Left forelimb (tissue), 1 donor: ENCODE results near the gene KRTAP19-1.
"Not testable (repeated sequence)": the region's sequence is repeated elsewhere in the genome, so short reads cannot be mapped to it uniquely, and the experiment has no call there.

Source experiments
- DNase-seq: peaks from one replicate; pipeline ENCODE4 v3.0.0-alpha.2; 2018; ENCODE audit warnings: low spot score

Gene KRTAP19-1

DNA sequence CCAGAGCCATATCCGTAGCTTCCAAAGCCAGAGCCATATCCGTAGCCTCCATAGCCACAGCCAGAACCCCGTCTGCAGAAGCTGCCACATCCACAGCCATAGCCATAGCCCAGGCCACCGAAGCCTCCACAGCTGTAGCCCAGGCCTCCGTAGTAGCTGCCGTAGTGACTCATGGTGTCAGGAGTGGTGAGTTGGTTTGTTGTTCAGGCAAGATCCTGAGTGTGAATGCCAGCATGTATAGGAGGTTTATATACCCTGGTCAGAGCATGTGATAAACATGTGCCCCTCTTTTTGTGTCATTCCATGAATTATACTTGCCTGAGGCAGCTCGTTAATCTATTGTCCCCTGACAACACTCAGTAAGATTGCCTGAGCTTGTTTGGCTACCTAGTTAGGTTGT, at the start of gene KRTAP19-1:
Gene KRTAP19-1 (minus strand): TSS at position 223 of the 400 bp plus-strand sequence. CDS start 50 bp downstream, at position 173.
- DNase-seq, result no peak

DNA sequence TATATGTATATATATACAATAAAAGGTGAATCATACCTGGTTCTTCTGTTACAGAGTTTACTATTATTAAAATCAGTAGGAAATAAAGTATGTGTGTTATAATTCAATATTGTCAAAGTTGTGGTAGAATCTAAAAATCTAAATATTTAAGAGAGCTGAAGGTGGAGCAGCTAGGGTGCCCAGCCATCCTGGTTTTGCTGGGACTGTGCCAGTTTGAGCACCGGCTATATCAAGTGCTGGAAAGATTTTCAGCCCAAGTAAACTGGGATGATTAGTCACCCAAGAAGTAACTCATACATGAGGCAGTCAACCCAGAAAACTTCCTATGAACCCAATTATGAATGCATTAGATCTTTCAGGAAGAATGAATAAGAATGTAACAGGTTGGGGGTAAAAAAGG, 38.7 kb upstream of the KRTAP19-1 start:
- no peak for DNase-seq

- no peak for DNase-seq
Measured at GRCh38 chr21:30515681-30516080, 35.5 kb upstream of the KRTAP19-1 start.

DNA sequence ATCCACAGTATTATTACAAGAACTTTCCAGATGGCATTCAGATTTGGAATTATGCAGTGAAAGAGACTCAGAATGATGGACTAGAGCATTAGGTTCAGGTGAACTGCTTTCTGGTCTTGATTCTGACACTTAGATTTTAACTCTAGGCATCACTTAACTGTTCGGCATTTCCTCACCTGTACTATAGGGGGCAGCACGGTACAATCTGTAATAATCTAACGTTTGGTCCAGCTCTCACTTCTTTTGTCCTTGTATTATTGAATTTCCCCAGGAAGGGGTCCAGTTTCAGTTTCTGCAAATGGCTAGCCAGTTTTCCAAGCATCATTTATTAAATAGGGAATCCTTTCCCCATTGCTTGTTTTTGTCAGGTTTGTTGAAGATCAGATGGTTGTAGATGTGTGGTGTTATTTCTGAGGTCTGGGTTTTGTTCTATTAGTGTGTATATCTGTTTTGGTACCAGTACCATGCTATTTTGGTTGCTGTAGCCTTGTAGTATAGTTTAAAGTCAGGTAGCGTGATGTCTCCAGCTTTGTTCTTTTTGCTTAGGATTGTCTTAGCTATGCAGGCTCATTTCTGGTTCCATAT, 25.5 kb upstream of the KRTAP19-1 start:
- DNase-seq, result not testable (repeated sequence)

GRCh38 chr21:30502041-30502440, 21.9 kb upstream of the KRTAP19-1 start, which contains the start of gene KRTAP19-5:
Gene KRTAP19-5, minus strand, starts transcription at chr21:30502141. Its CDS starts 51 bp downstream, at chr21:30502090.
- DNase-seq, result no peak

DNA sequence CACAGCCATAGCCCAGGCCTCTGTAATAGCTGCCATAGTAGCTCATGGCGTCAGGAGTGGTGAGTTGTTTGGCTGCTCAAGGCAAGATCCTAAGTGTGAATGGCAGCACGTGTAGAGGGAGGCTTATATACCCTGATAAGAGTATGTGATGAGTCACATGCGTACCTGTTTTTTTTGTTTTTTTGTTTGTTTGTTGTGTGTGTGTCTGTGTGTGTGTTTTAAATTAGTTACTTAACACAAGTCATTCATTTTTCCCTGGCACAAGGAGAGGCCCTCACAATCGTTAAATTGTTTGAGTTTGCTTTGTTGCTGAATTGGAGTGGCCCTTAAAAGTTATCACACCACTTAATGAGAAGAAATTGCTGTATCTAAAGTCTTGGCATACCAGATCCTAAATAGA, 16.9 kb upstream of the KRTAP19-1 start, which contains the start of gene KRTAP19-4:
Gene KRTAP19-4 (minus strand): TSS at position 101 of the 400 bp plus-strand sequence. CDS start 55 bp downstream, at position 46.
- no peak for DNase-seq

DNA sequence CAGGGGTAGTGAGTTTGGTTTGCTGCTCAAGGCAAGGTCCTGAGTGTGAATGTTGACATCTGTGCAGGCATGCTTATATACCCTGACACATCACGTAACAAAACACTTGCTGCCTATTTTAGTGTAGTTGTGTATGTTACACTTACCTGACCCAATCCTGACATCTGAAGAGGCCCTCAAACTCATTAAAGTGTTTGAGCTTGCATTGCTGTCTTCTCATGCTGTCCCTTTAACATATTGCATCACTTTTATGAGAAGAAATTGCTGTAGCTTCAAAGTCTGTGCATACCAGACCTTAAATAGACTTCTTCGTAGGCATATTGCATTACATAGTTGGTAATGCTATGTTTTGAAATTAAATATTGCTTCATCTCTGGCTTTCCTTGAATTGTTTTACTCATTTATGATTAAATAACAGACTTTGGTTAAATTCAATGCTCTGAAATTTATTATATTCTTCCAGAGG, 11.8 kb upstream of the KRTAP19-1 start, which contains the start of gene KRTAP19-3:
Gene KRTAP19-3 (minus strand): TSS at position 51 of the 466 bp plus-strand sequence. CDS start 56 bp downstream, outside the sequence.
- DNase-seq, result no peak

GRCh38 chr21:30487336-30487735, 7.2 kb upstream of the KRTAP19-1 start, which contains the start of gene KRTAP19-2:
Gene KRTAP19-2, minus strand, starts transcription at chr21:30487436. Its CDS starts 88 bp downstream, at chr21:30487348.
- DNase-seq, result no peak

DNA sequence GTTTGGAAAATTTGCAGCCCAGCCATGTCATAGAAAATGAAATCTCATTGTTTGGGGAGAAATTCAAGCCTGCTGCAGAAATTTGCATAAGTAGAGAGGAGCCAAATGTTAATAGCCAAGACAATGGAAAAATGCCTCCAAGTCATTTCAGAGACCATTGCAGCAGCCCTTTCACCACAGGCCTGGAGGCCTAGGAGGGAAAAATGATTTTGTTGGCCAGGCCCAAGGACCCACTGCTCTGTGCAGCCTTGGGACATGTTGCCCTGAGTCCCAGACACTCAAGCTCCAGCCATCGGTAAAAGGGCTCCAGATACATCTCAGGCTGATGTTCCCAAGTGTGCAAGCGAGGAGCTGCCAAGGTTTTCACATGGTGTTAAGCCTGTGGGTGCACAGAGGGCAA, 6.0 kb upstream of the KRTAP19-1 start:
- DNase-seq, result no peak

DNA sequence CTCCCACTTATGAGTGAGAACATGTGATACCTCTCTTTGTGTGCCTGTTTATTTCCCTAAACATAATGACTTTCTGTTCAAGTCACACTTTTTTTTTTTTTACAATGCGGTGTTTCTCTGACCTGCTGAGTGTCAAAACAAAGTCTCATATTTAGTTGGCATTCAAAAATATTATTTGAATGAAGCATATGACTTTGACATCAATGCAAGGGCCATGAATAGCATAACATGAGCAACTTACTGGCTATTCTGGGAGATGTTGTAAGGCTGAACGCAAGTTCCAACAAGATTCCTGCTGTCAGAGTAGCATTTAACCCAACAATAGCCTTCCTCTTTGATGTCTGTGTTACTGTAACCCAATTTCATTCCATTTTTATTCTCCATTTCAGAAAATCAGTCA, 2.0 kb upstream of the KRTAP19-1 start:
- no peak for DNase-seq

DNA sequence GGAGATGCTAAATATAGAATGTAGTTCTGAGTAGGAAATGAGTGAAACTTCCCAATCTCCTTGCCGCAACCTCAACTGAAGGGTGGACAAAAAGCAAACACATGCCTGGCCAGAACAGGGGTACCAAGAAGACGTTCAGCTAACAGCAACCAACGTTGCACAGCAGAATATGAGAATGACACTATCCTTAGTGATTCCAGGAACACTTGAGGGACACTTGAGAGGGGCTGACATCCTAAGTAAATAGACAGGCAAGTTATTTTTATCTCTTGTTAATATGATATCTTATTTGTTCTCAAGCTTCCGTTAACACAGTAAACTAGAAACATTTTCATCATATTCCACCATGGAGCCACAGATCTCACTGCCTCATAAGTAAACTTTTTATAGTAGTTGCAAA, 908 bp downstream of the KRTAP19-1 start:
- no peak for DNase-seq

DNA sequence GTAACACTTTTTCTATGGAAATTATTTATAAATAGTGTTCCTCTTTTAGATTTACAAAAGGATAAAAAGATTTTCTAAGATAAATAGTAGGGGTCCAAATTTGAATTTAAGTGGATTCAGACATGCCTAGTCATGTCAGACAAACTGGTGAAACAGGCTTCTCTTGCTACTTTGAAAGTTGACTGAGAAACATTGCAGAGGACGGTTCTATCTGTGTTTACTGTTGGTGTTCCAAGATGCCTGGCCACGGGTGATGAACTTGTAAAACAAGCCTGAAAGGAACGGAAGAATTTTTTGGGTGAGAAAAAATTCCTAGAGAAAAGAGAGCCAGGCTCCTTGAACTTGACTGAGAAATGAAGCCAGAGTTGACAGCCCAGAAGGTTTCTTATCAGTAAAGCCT, 2.2 kb downstream of the KRTAP19-1 start:
- no peak for DNase-seq

- DNase-seq, result no peak
Measured at GRCh38 chr21:30468900-30469714, 11.1 kb downstream of the KRTAP19-1 start.

DNA sequence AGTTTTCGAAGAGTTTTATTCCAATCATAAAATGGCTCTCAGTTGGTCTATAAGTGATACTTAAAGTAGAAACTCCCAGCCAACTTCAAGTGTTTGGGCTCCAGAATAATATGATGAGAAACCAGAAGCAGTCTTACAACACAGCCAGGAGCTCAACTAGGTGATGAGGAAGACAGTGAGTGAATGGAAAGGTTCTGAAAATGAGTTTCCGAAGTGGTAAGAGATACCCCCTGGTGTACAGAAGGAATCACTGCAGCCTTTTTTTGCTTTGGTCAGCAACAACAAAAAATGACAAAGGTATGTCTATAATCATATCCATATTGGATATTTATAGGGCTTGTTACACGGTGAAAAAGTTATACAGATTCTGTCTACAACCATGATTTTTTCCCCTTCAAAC, 16.5 kb downstream of the KRTAP19-1 start:
- no peak for DNase-seq

DNA sequence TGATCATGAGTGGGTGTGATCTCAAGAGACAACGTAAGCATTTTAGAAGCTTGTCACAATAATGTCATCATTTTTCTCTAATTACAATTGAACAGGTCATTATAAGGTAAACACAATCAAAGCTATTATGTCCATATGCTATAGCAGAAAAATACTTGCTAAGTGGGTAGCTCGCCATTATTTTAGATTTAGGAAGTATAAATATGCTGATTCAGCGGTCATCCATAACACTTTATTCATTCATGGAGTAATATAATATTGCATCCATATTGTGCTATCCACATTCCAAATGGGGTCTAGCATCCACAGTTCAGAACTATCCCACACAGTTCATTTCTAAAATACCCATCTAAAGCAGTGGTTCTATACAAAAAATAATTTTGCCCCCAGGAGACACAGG, 31.7 kb downstream of the KRTAP19-1 start:
- DNase-seq, result no peak

DNA sequence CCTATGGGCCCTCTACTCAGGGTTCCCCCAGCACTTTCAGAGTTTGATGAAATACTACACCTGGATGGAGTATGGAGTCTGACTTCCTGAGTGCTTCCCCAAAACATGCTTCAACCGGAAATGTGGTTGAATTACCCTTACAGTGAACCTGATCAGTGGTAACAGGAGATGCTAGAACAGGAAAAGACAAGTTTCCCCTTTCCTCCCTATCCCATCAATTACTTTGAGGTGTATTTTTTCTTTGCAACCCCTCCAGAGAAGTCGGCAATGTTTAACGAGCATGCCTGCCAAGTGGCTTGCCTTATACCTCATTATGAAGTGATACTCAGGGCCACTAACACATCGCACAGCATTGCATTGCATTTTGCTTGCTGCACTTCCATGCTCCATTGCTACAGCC, 33.1 kb downstream of the KRTAP19-1 start:
- no peak for DNase-seq

DNA sequence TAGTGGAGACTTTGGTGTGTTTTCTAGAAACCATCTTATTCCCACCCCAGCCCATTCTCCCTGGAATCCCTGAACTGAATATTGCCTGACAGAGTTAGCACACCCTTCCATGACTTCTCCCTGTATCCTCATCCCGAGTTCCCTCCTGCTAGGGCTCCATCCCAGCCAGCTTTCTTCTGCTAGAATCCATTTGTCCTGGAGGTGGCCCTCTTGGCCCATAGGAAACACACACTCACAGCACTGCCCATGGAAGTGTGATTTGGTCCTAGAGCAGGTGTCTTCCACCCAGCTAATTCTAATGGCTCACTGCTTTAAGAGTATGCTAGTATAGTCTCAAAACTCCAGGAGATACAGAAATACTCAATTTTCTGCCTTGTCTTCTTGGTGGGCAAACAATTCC, 36.0 kb downstream of the KRTAP19-1 start:
- no peak for DNase-seq

DNA sequence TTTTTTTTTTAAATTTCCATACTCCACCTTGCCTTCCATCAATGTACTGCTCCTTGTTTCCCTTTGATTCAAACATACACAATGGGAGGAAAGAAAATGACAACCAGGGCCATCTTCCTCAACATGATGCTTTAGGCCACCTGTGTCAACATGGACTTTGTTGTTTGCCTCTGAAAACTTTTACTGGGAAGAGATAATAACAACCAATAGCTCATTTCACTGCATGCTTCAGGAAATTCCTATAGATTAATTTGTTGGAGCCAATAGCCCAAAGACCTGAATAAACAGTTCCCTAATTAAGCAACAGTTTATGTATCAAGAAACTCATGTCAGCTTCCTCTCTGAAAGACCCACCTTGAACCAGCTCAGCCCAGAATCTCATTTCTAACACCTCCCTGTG, 36.9 kb downstream of the KRTAP19-1 start:
- DNase-seq, result no peak

DNA sequence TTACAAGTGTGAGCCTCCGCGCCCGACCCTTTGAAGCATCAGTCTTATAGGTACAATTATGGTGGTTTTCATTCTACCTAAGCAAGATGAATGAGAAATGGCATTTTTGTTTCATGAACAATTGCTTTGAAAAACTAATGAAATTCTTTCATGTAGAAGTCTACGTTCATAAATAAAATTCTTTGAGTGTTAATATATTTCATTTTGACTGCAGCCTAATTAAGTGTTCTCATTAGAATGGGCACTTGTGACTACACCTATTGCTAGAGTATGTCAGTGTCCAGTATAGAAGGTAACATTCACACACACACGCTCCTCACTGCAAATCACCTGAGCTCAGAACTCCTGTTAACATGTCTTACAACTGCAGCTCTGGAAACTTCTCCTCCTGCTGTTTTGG, 40.2 kb downstream of the KRTAP19-1 start, which contains the start of gene KRTAP15-1:
Gene KRTAP15-1 (plus strand): TSS at position 301 of the 400 bp plus-strand sequence. CDS start 53 bp downstream, at position 354.
- DNase-seq, result no peak

DNA sequence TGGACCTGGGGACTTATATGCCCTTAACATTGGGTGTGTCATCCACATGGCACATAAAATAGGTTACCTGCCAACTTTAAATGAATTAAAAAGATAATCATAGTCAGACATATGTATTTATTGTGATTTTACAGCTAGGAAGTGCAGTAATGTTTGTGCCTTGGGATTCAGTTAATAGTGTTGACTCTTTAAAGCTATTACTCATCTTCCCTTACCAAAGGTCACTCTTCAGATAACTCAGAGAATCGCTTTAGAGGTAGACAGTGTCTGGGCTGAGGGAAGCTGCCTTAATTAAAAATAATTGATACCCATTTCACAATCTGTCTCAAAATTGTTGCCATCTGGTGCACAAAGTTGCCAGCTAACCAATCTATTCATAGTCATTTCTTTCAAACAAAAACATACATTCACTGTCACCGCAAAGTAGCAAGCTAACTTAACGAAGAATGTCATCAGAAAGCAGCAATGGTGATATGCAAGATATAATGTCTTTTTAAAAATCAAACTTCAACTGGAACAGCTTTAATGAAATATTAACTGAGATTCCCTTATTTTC, 43.1 kb downstream of the KRTAP19-1 start:
- DNase-seq, result no peak

DNA sequence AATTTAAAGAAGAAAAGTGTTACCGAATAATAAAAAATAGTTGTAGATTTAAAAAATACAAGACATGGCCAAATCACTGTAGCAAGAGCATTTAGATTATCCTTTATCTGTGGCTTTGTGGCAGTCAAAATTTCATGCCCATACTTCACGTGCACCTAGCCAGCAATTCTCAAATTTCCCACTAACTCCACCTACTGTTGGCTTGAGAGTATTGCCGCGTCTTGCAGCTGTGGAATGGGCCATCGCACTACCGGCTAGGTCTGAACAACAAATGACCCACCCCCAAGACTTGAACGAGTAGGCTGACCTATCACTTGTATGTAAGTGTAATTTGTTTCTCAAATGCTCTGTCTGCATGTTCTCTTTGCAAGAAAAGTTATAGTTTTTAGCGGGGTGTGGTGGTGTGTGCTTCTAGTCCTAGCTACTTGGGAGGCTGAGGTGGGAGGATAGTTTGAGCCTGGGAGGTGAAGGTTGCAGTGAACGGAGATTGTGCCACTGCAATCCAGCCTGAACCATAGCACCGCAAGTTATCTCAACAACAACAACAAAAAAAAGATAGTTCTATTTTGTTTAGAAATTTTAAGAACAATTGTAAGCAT, 46.0 kb downstream of the KRTAP19-1 start:
- no peak for DNase-seq

DNA sequence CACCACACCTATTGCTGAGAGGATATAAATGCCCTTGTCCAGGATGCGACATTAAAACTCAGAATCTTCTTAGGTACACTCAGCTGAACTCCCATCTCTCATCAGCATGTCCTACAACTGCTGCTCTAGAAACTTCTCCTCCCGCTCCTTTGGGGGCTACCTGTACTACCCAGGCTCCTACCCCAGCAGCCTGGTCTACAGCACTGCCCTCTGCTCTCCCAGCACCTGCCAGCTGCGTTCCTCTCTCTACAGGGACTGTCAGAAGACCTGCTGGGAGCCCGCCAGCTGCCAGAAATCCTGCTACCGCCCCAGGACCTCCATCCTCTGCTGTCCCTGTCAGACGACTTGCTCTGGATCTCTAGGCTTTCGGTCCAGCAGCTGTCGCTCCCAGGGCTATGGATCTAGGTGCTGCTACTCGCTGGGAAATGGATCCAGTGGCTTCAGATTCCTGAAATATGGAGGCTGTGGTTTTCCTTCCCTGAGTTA, 50.0 kb downstream of the KRTAP19-1 start, which contains the start of gene KRTAP13-4:
Gene KRTAP13-4 (plus strand): TSS at position 51 of the 486 bp plus-strand sequence. CDS start 56 bp downstream, at position 107.
- no peak for DNase-seq
